GM12878 (cell line): Measurements from ENCODE around the gene DTX2. TPM values are rescaled to one million over a fixed set of nuclear protein-coding genes. Genes with fewer than 3 reads are reported as not detected.
"Not testable (repeated sequence)": the region's sequence is repeated elsewhere in the genome, so short reads cannot be mapped to it uniquely, and the experiment has no call there.

ENCODE experiments used
- ATAC-seq: fragments of 200-7000 bp; cut with Tn5 transposase; 3 replicates; pipeline ENCODE4 v1.9.1; 2020; ENCODE audit warnings: mild to moderate bottlenecking, moderate library complexity
- BruUV-seq: library from RNA; stranded (reverse); fragments of 400-500 nt; replicated peaks from 2 replicates; lab custom pipeline; 2021; lab: Mats Ljungman, UMichigan
- CTCF ChIA-PET: fragments of 300-600 bp; sonication (Branson Sonifier 250); formaldehyde crosslinking; extraction: SDS; loops from one replicate; lab custom pipeline; 2021; ENCODE audit warnings: inconsistent platforms; lab: Yijun Ruan, JAX
- POLR2A ChIA-PET: fragments of 350-600 bp; formaldehyde crosslinking; extraction: SDS; loops from one replicate; lab custom pipeline; 2021; ENCODE audit warnings: inconsistent platforms; lab: Charles Lee
- RAD21 ChIA-PET: fragments of 300-600 bp; sonication (Branson Sonifier 250); formaldehyde crosslinking; loops from one replicate; lab custom pipeline; 2023; ENCODE audit warnings: antibody characterized with exemption; ENCODE audit not compliant: unreplicated experiment; lab: Charles Lee
- SMC1A ChIA-PET: fragments of 300-600 bp; sonication (Branson Sonifier 250); formaldehyde crosslinking; loops from one replicate; lab custom pipeline; 2023; ENCODE audit not compliant: unreplicated experiment, uncharacterized antibody; lab: Charles Lee
- DNase-seq: peaks from one replicate; pipeline ENCODE4 v3.0.0-alpha.2; 2011; ENCODE audit warnings: low read depth, low spot score
- FAIRE-seq: peaks from 3 replicates; lab custom pipeline; 2011; peaks lifted over from hg19 to GRCh38; lab: Jason Lieb, UNC
- H2AFZ ChIP-seq: 2 replicates; pipeline ENCODE4 v1.6.0; 2011; ENCODE audit warnings: low read depth, low read length, control low read depth; ENCODE audit not compliant: control insufficient read depth
- H3K27ac ChIP-seq: 2 replicates; pipeline ENCODE4 v1.5.1; 2011; ENCODE audit warnings: control low read depth; ENCODE audit not compliant: control insufficient read depth, insufficient read depth
- H3K27me3 ChIP-seq, 2 experiments: replicated peaks in 1 of 2; 2 replicates each; pipeline versions ENCODE4 v1.6.0 to v1.6.1; 2011; ENCODE audit warnings: low read length in 1 of 2; ENCODE audit not compliant: control insufficient read depth in 2 of 2, insufficient read depth in 2 of 2
- H3K36me3 ChIP-seq, 2 experiments: 2 replicates each; pipeline ENCODE4 v1.5.1; 2011; ENCODE audit warnings: low read length in 1 of 2; ENCODE audit not compliant: control insufficient read depth in 2 of 2, insufficient read depth in 2 of 2
- H3K4me1 ChIP-seq: 2 replicates; pipeline ENCODE4 v1.6.1; 2011; ENCODE audit warnings: mild to moderate bottlenecking, low read length, moderate library complexity, mixed read lengths; ENCODE audit not compliant: control insufficient read depth, insufficient read depth
- H3K4me2 ChIP-seq: 2 replicates; pipeline ENCODE4 v1.6.0; 2011; ENCODE audit warnings: control low read depth; ENCODE audit not compliant: control insufficient read depth, insufficient read depth
- H3K4me3 ChIP-seq: fragments of 200-600 bp; sonication (generic); 2 replicates; pipeline ENCODE4 v1.5.1; 2016
- H3K79me2 ChIP-seq: 2 replicates; pipeline ENCODE4 v1.6.0; 2011; ENCODE audit warnings: low read length; ENCODE audit not compliant: control insufficient read depth, insufficient read depth
- H3K9ac ChIP-seq: 2 replicates; pipeline ENCODE4 v1.8.0; 2011; ENCODE audit warnings: low read length, control low read depth, mixed read lengths; ENCODE audit not compliant: control insufficient read depth, insufficient read depth
- H3K9me3 ChIP-seq: replicated peaks from 3 replicates; pipeline ENCODE4 v1.5.1; 2011; ENCODE audit warnings: mild to moderate bottlenecking, low read length; ENCODE audit not compliant: control insufficient read depth, insufficient read depth
- H4K20me1 ChIP-seq: 2 replicates; pipeline ENCODE4 v1.6.0; 2011; ENCODE audit not compliant: control insufficient read depth, insufficient read depth
- WGBS: methylation state at CpG from one replicate; pipeline ENCODE4 v1.1.6; 2016; ENCODE audit warnings: low lambda C conversion rate; ENCODE audit not compliant: insufficient replicate concordance, insufficient coverage; ENCODE audit errors: missing lambda C conversion rate; 5-methylcytosine and 5-hydroxymethylcytosine counted together
- in situ Hi-C: fragments of 300-500 bp; cut with MboI; formaldehyde crosslinking; loops from 9 replicates; pipeline ENCODE4 v1.14.3; 2018; ENCODE audit warnings: mixed read lengths
- intact Hi-C: fragments of 100-400 bp; cut with micrococcal nuclease; formaldehyde crosslinking; loops from one replicate; pipeline ENCODE4 v1.14.2; 2022; ENCODE audit not compliant: unreplicated experiment
- polyA plus RNA-seq, 11 experiments: library from polyadenylated mRNA; depleted of rRNA in 4 of 11; unstranded in 6 of 11; stranded (reverse) in 5 of 11; fragments of >200 nt; fragmentation: Nextera tagmentation in 4 of 11; fragmentation: Illumina TruSeq in 1 of 11; extraction: Ambion mirVana in 4 of 11; extraction: Trizol in 1 of 11; gene quantifications; 1 replicate in 1 of 11; 2 replicates in 10 of 11; pipeline versions ENCODE4 v1.2.1 to v1.2.3, GENCODE V29; 2011 to 2016; ENCODE audit warnings: inconsistent platforms in 2 of 11, missing spikeins in 2 of 11, low read depth in 1 of 11
- total RNA-seq, 4 experiments: library from RNA; depleted of rRNA in 3 of 4; stranded (reverse); fragments of >200 nt in 3 of 4; fragmentation: Illumina TruSeq in 1 of 4; extraction: Trizol in 1 of 4; gene quantifications; 2 replicates each; pipeline versions ENCODE4 v1.2.1 to v1.2.3, GENCODE V29; 2013 to 2021

The DTX2 gene
- total and polyA plus RNA-seq, 10 of the 15 experiments (the other 5 are each of a cell fraction or from before 2014, with no cell fraction given): 0.14 to 31.0 (median 11.0) TPM

DNA sequence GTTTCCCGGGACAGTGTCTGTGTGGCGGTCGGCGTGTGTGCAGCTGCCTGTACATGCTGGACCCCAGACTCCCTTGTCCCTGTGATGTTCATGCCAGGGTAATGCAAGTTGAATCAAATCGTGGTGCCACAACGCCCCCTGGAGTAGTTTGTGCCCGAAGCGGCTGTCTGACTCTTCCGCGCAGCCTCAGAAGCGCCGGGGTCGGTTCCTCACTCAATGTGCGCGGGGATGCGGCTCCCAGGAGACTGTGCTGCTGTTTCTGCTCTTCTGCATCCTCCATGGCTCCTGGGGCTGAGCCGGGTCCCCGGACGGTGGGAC, 38.4 kb downstream of the DTX2 start:
- DNase-seq, SMC1A ChIA-PET, H3K4me1 ChIP-seq, H3K9ac ChIP-seq, H3K27me3 ChIP-seq, CTCF ChIA-PET, H3K79me2 ChIP-seq, H3K9me3 ChIP-seq, POLR2A ChIA-PET, H3K4me2 ChIP-seq, intact Hi-C loops, H3K4me3 ChIP-seq, H3K27ac ChIP-seq, H3K36me3 ChIP-seq, BruUV-seq, H2AFZ ChIP-seq, H4K20me1 ChIP-seq: not testable (repeated sequence)
- FAIRE-seq: peak; percentile 81
- in situ Hi-C loops: loop anchor here (25.0 kb wide), 1 partner anchor 512 kb away; no protein-coding TSS in a partner anchor
- 2% methylated on average over 11 of the region's 19 CpGs for WGBS
- RAD21 ChIA-PET: interaction anchor here (1.2 kb wide), 1 partner anchor 180 kb away, joined by 3 read pairs; no protein-coding TSS in a partner anchor
- ATAC-seq: peak; percentile 95

DNA sequence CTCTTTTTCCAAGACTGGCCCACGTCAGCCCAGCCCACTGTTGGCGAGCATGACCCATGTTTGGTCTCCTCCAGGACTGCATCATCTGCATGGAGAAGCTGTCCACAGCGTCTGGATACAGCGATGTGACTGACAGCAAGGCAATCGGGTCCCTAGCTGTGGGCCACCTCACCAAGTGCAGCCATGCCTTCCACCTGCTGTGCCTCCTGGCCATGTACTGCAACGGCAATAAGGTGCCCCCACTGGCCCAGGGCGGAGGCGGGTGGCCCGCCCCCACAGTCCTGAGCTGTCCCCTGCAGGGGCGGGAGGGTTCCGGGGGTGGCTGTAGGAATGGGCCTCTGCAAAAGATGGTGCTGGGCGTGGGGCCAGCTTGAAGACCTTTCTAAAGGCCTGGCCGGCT, 40.7 kb downstream of the DTX2 start:
- ATAC-seq: not testable (repeated sequence)

DNA sequence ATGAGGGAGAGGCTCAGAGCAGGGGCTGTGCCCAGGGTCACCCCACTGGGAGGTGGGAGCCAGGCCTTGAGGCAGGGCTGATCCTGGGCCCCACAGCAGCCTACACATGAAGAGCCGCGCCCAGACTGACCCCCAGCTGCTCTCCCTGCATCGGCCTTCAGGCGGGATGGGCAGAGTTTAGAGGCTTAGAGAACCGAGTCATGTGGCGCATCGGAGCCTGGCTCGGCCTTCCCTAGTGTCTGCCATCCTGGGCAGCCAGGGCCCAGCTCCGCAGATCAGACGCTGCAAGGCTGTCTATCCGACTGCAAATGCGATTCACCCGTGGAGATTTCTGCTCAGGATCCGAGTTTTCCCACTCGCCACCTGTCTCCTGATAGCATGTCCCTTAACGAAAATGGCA, 41.3 kb downstream of the DTX2 start:
- CTCF ChIA-PET, H4K20me1 ChIP-seq, RAD21 ChIA-PET, H3K4me3 ChIP-seq, H3K9me3 ChIP-seq, DNase-seq, H3K36me3 ChIP-seq, FAIRE-seq, H3K9ac ChIP-seq, POLR2A ChIA-PET, H3K4me1 ChIP-seq, H3K27me3 ChIP-seq, H3K4me2 ChIP-seq, H3K27ac ChIP-seq, H2AFZ ChIP-seq, intact Hi-C loops, SMC1A ChIA-PET, H3K79me2 ChIP-seq, ATAC-seq, BruUV-seq: not testable (repeated sequence)
- in situ Hi-C loops: loop anchor here (25.0 kb wide), 1 partner anchor 509 kb away; no protein-coding TSS in a partner anchor
- WGBS: 90% methylated on average over 14 of the region's 16 CpGs

More for the DNA sequence above, 40.7 kb downstream of the DTX2 start:
- H3K36me3 ChIP-seq, H2AFZ ChIP-seq, DNase-seq, H3K79me2 ChIP-seq, intact Hi-C loops, H3K27ac ChIP-seq, H3K9ac ChIP-seq, RAD21 ChIA-PET, POLR2A ChIA-PET, H3K9me3 ChIP-seq, BruUV-seq, H4K20me1 ChIP-seq, H3K4me3 ChIP-seq, H3K27me3 ChIP-seq, H3K4me1 ChIP-seq, CTCF ChIA-PET, H3K4me2 ChIP-seq, SMC1A ChIA-PET, FAIRE-seq: not testable (repeated sequence)
- in situ Hi-C loops: loop anchor here (25.0 kb wide), 1 partner anchor 510 kb away; no protein-coding TSS in a partner anchor
- WGBS: 73% methylated on average over 11 of the region's 13 CpGs

DNA sequence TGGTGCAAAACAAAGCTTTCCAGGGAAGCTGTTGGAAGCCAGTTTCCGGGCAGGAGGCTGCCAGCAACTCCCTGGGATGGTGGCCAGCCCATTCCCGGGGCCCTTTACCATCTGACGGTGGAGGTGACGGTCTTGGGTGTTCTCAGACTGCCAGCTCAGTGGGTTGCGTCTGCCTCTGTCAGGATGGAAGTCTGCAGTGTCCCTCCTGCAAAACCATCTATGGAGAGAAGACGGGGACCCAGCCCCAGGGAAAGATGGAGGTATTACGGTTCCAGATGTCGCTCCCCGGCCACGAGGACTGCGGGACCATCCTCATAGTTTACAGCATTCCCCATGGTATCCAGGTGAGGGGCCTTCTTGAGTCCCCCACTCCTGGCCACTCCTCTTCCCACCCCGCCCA, 41.7 kb downstream of the DTX2 start:
- CTCF ChIA-PET, RAD21 ChIA-PET, H3K27me3 ChIP-seq, H3K4me3 ChIP-seq, H3K9me3 ChIP-seq, intact Hi-C loops, H3K9ac ChIP-seq, DNase-seq, H3K79me2 ChIP-seq, H3K36me3 ChIP-seq, ATAC-seq, H4K20me1 ChIP-seq, POLR2A ChIA-PET, H3K27ac ChIP-seq, H3K4me1 ChIP-seq, H3K4me2 ChIP-seq, BruUV-seq, H2AFZ ChIP-seq, SMC1A ChIA-PET, FAIRE-seq: not testable (repeated sequence)
- in situ Hi-C loops: loop anchor here (25.0 kb wide), 1 partner anchor 509 kb away; no protein-coding TSS in a partner anchor
- WGBS: 92% methylated on average over 6 of the region's 12 CpGs
